Right lobe of liver (tissue), 4 donors: ENCODE results near the gene CNTN5.

Source experiments
- POLR2A ChIP-seq: fragments of 450-650 bp; IDR thresholded peaks from one replicate; pipeline ENCODE4 v1.6.1; 2017; ENCODE audit warnings: antibody characterized with exemption, mild to moderate bottlenecking
- TF ChIP-seq, protein P1 (sequence below), 4 donors: fragments of 200-600 bp in 3 of 4; fragments of 450-650 bp in 1 of 4; IDR thresholded peaks; one replicate each; pipeline versions ENCODE4 v1.5.1 to v1.8.0; 2016 to 2022; ENCODE audit warnings: antibody characterized with exemption in 4 of 4, mild to moderate bottlenecking in 2 of 4
- donor health status: DM: no; HTN: no; CAD: no.
- donor health status: DM: no; HTN: no; CAD: no.
- donor health status: DM: no; HTN: yes; CAD: no.

DNA sequence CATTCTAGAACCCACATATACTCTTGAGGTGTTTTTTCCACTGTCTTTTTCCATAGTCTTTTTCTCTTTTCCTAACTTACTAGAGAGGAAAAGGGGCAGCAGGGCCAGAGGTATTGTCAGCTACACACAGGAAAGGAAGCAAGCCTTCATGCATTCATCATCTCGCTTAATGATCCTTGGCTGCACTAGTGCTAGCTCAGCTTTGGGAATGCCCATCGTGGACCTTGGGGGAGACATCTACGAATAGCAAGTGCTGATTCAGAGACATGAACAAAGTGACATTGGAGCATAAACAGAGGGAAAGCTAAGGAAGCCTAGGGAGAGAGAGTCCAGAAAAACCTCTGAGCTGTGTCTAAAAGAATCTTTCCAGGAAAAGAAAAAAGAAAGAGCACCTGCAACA lies 1200.1 kb downstream of the CNTN5 start:
- TF ChIP-seq, protein P1, sequence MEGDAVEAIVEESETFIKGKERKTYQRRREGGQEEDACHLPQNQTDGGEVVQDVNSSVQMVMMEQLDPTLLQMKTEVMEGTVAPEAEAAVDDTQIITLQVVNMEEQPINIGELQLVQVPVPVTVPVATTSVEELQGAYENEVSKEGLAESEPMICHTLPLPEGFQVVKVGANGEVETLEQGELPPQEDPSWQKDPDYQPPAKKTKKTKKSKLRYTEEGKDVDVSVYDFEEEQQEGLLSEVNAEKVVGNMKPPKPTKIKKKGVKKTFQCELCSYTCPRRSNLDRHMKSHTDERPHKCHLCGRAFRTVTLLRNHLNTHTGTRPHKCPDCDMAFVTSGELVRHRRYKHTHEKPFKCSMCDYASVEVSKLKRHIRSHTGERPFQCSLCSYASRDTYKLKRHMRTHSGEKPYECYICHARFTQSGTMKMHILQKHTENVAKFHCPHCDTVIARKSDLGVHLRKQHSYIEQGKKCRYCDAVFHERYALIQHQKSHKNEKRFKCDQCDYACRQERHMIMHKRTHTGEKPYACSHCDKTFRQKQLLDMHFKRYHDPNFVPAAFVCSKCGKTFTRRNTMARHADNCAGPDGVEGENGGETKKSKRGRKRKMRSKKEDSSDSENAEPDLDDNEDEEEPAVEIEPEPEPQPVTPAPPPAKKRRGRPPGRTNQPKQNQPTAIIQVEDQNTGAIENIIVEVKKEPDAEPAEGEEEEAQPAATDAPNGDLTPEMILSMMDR (IDR thresholded peaks at IDR 0.05): no peak
- TF ChIP-seq POLR2A: no peak
